Naive thymus-derived CD4-positive, alpha-beta T cell (primary cell): ENCODE data around the gene GPHA2. TPM values are rescaled to one million over a fixed set of nuclear protein-coding genes. Genes with fewer than 3 reads are reported as not detected.
A peak's percentile ranks its signal among the peaks of the same experiment; 100 is the strongest.

Source experiments
- ATAC-seq: fragments of 150-1000 bp; cut with Tn5 transposase; 2 replicates; pipeline ENCODE4 v1.10.0; 2021; ENCODE audit warnings: mild to moderate bottlenecking, moderate library complexity
- CTCF ChIA-PET: fragments of 350-600 bp; sonication (Branson Sonifier 250); formaldehyde crosslinking; loops from one replicate; lab custom pipeline; 2021; ENCODE audit warnings: antibody characterized with exemption; lab: Charles Lee
- POLR2A ChIA-PET: fragments of 350-600 bp; sonication (Branson Sonifier 250); formaldehyde crosslinking; loops from one replicate; lab custom pipeline; 2021; ENCODE audit warnings: antibody characterized with exemption, inconsistent platforms; lab: Charles Lee
- DNase-seq, 9 donors: peaks; one replicate each; pipeline versions ENCODE4 v3.0.0 to v3.0.0-alpha.2; 2020 to 2022; ENCODE audit warnings: mixed read lengths in 1 of 9
- H3K27ac ChIP-seq: one replicate; pipeline ENCODE4 v1.7.0; 2013; ENCODE audit warnings: mild to moderate bottlenecking, low read depth, low read length, moderate library complexity
- H3K27me3 ChIP-seq, 2 donors: one replicate each; pipeline ENCODE4 v1.7.0; 2013; ENCODE audit warnings: low read length in 2 of 2, mild to moderate bottlenecking in 2 of 2, moderate library complexity in 2 of 2; ENCODE audit not compliant: control insufficient read depth in 2 of 2, insufficient read depth in 2 of 2
- H3K36me3 ChIP-seq, 3 experiments: 1 replicate in 2 of 3; 2 replicates in 1 of 3; pipeline ENCODE4 v1.7.0; 2013; ENCODE audit warnings: low read length in 3 of 3, mild to moderate bottlenecking in 3 of 3, moderate library complexity in 1 of 3; ENCODE audit not compliant: insufficient read depth in 3 of 3, control insufficient read depth in 2 of 3
- H3K4me1 ChIP-seq, 2 donors: one replicate each; pipeline ENCODE4 v1.7.0; 2013; ENCODE audit warnings: low read length in 2 of 2, mild to moderate bottlenecking in 2 of 2, moderate library complexity in 1 of 2; ENCODE audit not compliant: control insufficient read depth in 2 of 2, insufficient read depth in 2 of 2
- H3K4me3 ChIP-seq: 2 replicates; pipeline ENCODE4 v1.7.0; 2013; ENCODE audit warnings: mild to moderate bottlenecking, low read length
- H3K9me3 ChIP-seq, 3 experiments: 1 replicate in 2 of 3; 2 replicates in 1 of 3; pipeline ENCODE4 v1.7.0; 2013; ENCODE audit warnings: low read length in 3 of 3; ENCODE audit not compliant: control insufficient read depth in 2 of 3
- H3K27ac Mint-ChIP-seq, 9 donors: one replicate each; pipeline ENCODE4 v1.8.0; 2020 to 2022; ENCODE audit warnings: mixed read lengths in 9 of 9, mild to moderate bottlenecking in 8 of 9, moderate library complexity in 5 of 9, inconsistent platforms in 2 of 9
- H3K27me3 Mint-ChIP-seq, 5 donors: one replicate each; pipeline ENCODE4 v1.8.0; 2021 to 2022; ENCODE audit warnings: mixed read lengths in 5 of 5, mild to moderate bottlenecking in 1 of 5
- H3K36me3 Mint-ChIP-seq, 5 donors: one replicate each; pipeline ENCODE4 v1.8.0; 2020 to 2022; ENCODE audit warnings: mixed read lengths in 5 of 5, mild to moderate bottlenecking in 3 of 5, inconsistent platforms in 1 of 5
- H3K4me1 Mint-ChIP-seq, 7 donors: one replicate each; pipeline ENCODE4 v1.8.0; 2020 to 2022; ENCODE audit warnings: mixed read lengths in 7 of 7, mild to moderate bottlenecking in 3 of 7, inconsistent platforms in 1 of 7
- H3K4me3 Mint-ChIP-seq, 10 donors: one replicate each; pipeline ENCODE4 v1.8.0; 2020 to 2022; ENCODE audit warnings: mild to moderate bottlenecking in 10 of 10, mixed read lengths in 10 of 10, moderate library complexity in 6 of 10, inconsistent platforms in 2 of 10
- H3K9me3 Mint-ChIP-seq, 11 donors: one replicate each; pipeline ENCODE4 v1.8.0; 2020 to 2022; ENCODE audit warnings: mixed read lengths in 11 of 11, mild to moderate bottlenecking in 4 of 11, inconsistent platforms in 1 of 11, moderate library complexity in 1 of 11
- intact Hi-C, 2 donors: fragments of 100-400 bp; cut with micrococcal nuclease; formaldehyde crosslinking; loops; one replicate each; pipeline ENCODE4 v1.15.1; 2023
- microRNA-seq: library from miRNA; unstranded; fragments of <30 nt; microRNA quantifications from one replicate; pipeline ENCODE4 v1.2.0, GENCODE V29; 2022; ENCODE audit warnings: borderline microRNAs expressed
- polyA plus RNA-seq, 2 donors: library from polyadenylated mRNA; unstranded; fragments of 300-500 nt; fragmentation: Illumina TruSeq; gene quantifications; one replicate each; pipeline ENCODE4 v1.2.3, GENCODE V29; 2021
- total RNA-seq, 6 experiments: library from RNA in 5 of 6; stranded (reverse) in 5 of 6; gene quantifications; 1 replicate in 5 of 6; 2 replicates in 1 of 6; pipeline ENCODE4 v1.2.3 and lab custom pipeline; 2021 to 2026

The GPHA2 gene
- total and polyA plus RNA-seq, 7 experiments from 2014 or later: 0.48 TPM; not detected in 6

GRCh38 chr11:64887757-64888405 is 47.8 kb downstream of the GPHA2 start:
- peak; percentile 92 for ATAC-seq
- Histone ChIP-seq H3K9me3 (no peaks in the 10 kb centered on the region), H3K36me3 (no peaks in the 10 kb centered on the region), H3K27me3 (no peaks in the 10 kb centered on the region), H3K27ac (peak overlapping the region; percentile 49), H3K4me1 (peaks cover 15 to 21% of the 10 kb centered on the region in 2 donors), H3K4me3 (peak overlapping the region; percentile 50)
- ChIA-PET POLR2A (interaction anchor here (0.7 to 26.0 kb wide), 7 partner anchors 10 to 1883 kb away, joined by 3 to 1324 read pairs (median 4); partner anchors contain the start of genes ARL2, CDC42BPG, EHD1 and RASGRP2), CTCF (interaction anchor here (1.0 to 30.3 kb wide), 4 partner anchors 8 to 32 kb away, joined by 3 to 945 read pairs (median 8); partner anchors contain the start of genes CDC42BPG and EHD1)
- peak; percentile 74 to 94 (median 84) for DNase-seq
- H3K36me3 Mint-ChIP-seq: no peaks in the 10 kb centered on the region
- peaks cover 20 to 32% (median 28%) of the 10 kb centered on the region in 7 donors for H3K4me1 Mint-ChIP-seq
- peaks cover 0 to 4% (median 0%) of the 10 kb centered on the region in 11 donors for H3K9me3 Mint-ChIP-seq
- H3K4me3 Mint-ChIP-seq: peak overlapping the region; percentile 15 to 89 (median 80)
- intact Hi-C loops: loop anchor here (1.0 kb wide), 3 partner anchors 10 to 41 kb away; partner anchors contain the start of gene EHD1 (in 2 of the 2)
- peak overlapping the region in 8 of 9 donors; percentile 51 to 95 (median 85) for H3K27ac Mint-ChIP-seq
- no peaks in the 10 kb centered on the region for H3K27me3 Mint-ChIP-seq

GRCh38 chr11:64887234-64887756 is 48.4 kb downstream of the GPHA2 start:
- ChIA-PET CTCF (interaction anchor here (0.6 to 30.3 kb wide), 4 partner anchors 9 to 178 kb away, joined by 3 to 945 read pairs (median 8); partner anchors contain the start of genes CDC42BPG and EHD1), POLR2A (interaction anchor here (0.7 to 26.0 kb wide), 6 partner anchors 10 to 248 kb away, joined by 3 to 1324 read pairs (median 4); partner anchors contain the start of genes ARL2, CDC42BPG, EHD1 and RASGRP2)
- Histone ChIP-seq H3K27ac (no peak overlapping the region), H3K27me3 (no peaks in the 10 kb centered on the region), H3K4me3 (no peak overlapping the region), H3K36me3 (no peaks in the 10 kb centered on the region), H3K4me1 (peaks cover 15 to 21% of the 10 kb centered on the region in 2 donors), H3K9me3 (no peaks in the 10 kb centered on the region)
- DNase-seq: no peak
- H3K4me1 Mint-ChIP-seq: peaks cover 20 to 32% (median 28%) of the 10 kb centered on the region in 7 donors
- peaks cover 0 to 4% (median 0%) of the 10 kb centered on the region in 11 donors for H3K9me3 Mint-ChIP-seq
- H3K27ac Mint-ChIP-seq: peak overlapping the region in 7 of 9 donors; percentile 57 to 87 (median 80)
- no peaks in the 10 kb centered on the region for H3K27me3 Mint-ChIP-seq
- ATAC-seq: no peak
- intact Hi-C loops: no loop called here
- no peaks in the 10 kb centered on the region for H3K36me3 Mint-ChIP-seq
- peak overlapping the region in 7 of 10 donors; percentile 15 to 68 (median 54) for H3K4me3 Mint-ChIP-seq

- Mint-ChIP-seq H3K27ac (peak overlapping the region; percentile 14 to 81 (median 71)), H3K36me3 (no peaks in the 10 kb centered on the region), H3K9me3 (no peaks in the 10 kb centered on the region), H3K4me3 (peak overlapping the region in 6 of 10 donors; percentile 1 to 35 (median 15)), H3K4me1 (peaks cover 27 to 41% (median 37%) of the 10 kb centered on the region in 7 donors), H3K27me3 (no peaks in the 10 kb centered on the region)
- ATAC-seq: peak; percentile 81
- Histone ChIP-seq H3K27ac (peak overlapping the region; percentile 49), H3K4me1 (peaks cover 21 to 27% of the 10 kb centered on the region in 2 donors), H3K4me3 (no peak overlapping the region), H3K9me3 (no peaks in the 10 kb centered on the region), H3K36me3 (no peaks in the 10 kb centered on the region), H3K27me3 (no peaks in the 10 kb centered on the region)
- intact Hi-C loops: no loop called here
- CTCF ChIA-PET: interaction anchor here (0.6 to 30.3 kb wide), 2 partner anchors 29 to 121 kb away, joined by 3 to 945 read pairs; partner anchors contain the start of gene CDC42BPG
- POLR2A ChIA-PET: interaction anchor here (0.6 to 26.0 kb wide), 7 partner anchors 10 to 110 kb away, joined by 3 to 1324 read pairs (median 5); partner anchors contain the start of gene CDC42BPG
- DNase-seq: peak in 2 of 9 donors; percentile 51 to 63
These were observed 50.1 kb downstream of the GPHA2 start for GRCh38 chr11:64885367-64886286.

Small RNA genes lying within 50 kb of the gene (microRNA-seq; reads per million reads assigned to microRNA genes)
- gene MIR6749 (not detected), gene MIR6750 (not detected)

Other genes with a start within 250 kb of the GPHA2 start
- under 1 TPM in 3 of 5 experiments, not detected in 2; 0.07 to 0.71 (median 0.27) TPM for gene NRXN2, start 212.7 kb downstream of the GPHA2 start, total RNA-seq
- gene NRXN2, start 212.7 kb downstream of the GPHA2 start, polyA plus RNA-seq: not detected
- gene RASGRP2, start 191.8 kb downstream of the GPHA2 start, total RNA-seq: 100 to 1,000 TPM; 211 to 697 (median 654) TPM
- gene RASGRP2, start 191.8 kb downstream of the GPHA2 start, polyA plus RNA-seq: 100 to 1,000 TPM; 197 to 312 TPM
- gene PYGM, start 175.9 kb downstream of the GPHA2 start, total RNA-seq: 10 to 100 TPM in 4 of 5 experiments, 1 to 10 TPM in 1; 8.0 to 16.2 (median 13.9) TPM
- under 1 TPM; 0.26 to 0.64 TPM for gene PYGM, start 175.9 kb downstream of the GPHA2 start, polyA plus RNA-seq
- gene SF1, start 157.4 kb downstream of the GPHA2 start, total RNA-seq: 1,000 to 10,000 TPM in 2 of 5 experiments, 100 to 1,000 TPM in 3; 462 to 1,612 (median 904) TPM
- gene SF1, start 157.4 kb downstream of the GPHA2 start, polyA plus RNA-seq: 100 to 1,000 TPM; 101 to 155 TPM
- 100 to 1,000 TPM in 2 of 5 experiments, 10 to 100 TPM in 3; 75.2 to 130 (median 84.3) TPM for gene MAP4K2, start 132.7 kb downstream of the GPHA2 start, total RNA-seq
- 10 to 100 TPM; 40.7 to 63.0 TPM for gene MAP4K2, start 132.7 kb downstream of the GPHA2 start, polyA plus RNA-seq
- gene MEN1, start 125.3 kb downstream of the GPHA2 start, total RNA-seq: 10 to 100 TPM; 25.7 to 46.4 (median 38.0) TPM
- gene MEN1, start 125.3 kb downstream of the GPHA2 start, polyA plus RNA-seq: 10 to 100 TPM; 33.8 to 54.9 TPM
- gene CDC42BPG, start 91.2 kb downstream of the GPHA2 start, total RNA-seq: 1 to 10 TPM in 4 of 5 experiments, under 1 TPM in 1; 0.22 to 9.2 (median 8.1) TPM
- gene CDC42BPG, start 91.2 kb downstream of the GPHA2 start, polyA plus RNA-seq: under 1 TPM; 0.27 to 0.47 TPM
- gene EHD1, start 57.3 kb downstream of the GPHA2 start, total RNA-seq: 100 to 1,000 TPM; 124 to 263 (median 208) TPM
- 100 to 1,000 TPM; 102 to 141 TPM for gene EHD1, start 57.3 kb downstream of the GPHA2 start, polyA plus RNA-seq
- 100 to 1,000 TPM in 1 of 5 experiments, 10 to 100 TPM in 4; 30.6 to 105 (median 36.2) TPM for gene ATG2A, start 18.7 kb downstream of the GPHA2 start, total RNA-seq
- 1 to 10 TPM; 3.4 to 5.2 TPM for gene ATG2A, start 18.7 kb downstream of the GPHA2 start, polyA plus RNA-seq
- gene PPP2R5B, start 11.2 kb downstream of the GPHA2 start, total RNA-seq: 10 to 100 TPM; 11.9 to 19.1 (median 18.8) TPM
- 1 to 10 TPM; 4.5 to 7.5 TPM for gene PPP2R5B, start 11.2 kb downstream of the GPHA2 start, polyA plus RNA-seq
- gene MAJIN, start 36.2 kb upstream of the GPHA2 start, total RNA-seq: 1 to 10 TPM in 1 of 5 experiments, under 1 TPM in 3, not detected in 1; 0.48 to 1.1 (median 0.85) TPM
- gene MAJIN, start 36.2 kb upstream of the GPHA2 start, polyA plus RNA-seq: 1 to 10 TPM in 1 of 2 donors, not detected in 1; 1.2 TPM
- gene BATF2, start 61.1 kb upstream of the GPHA2 start, total RNA-seq: under 1 TPM in 1 of 5 experiments, not detected in 4; 0.39 TPM
- gene BATF2, start 61.1 kb upstream of the GPHA2 start, polyA plus RNA-seq: not detected
- gene ARL2, start 78.3 kb upstream of the GPHA2 start, total RNA-seq: 10 to 100 TPM; 22.6 to 60.8 (median 32.2) TPM
- gene ARL2, start 78.3 kb upstream of the GPHA2 start, polyA plus RNA-seq: 10 to 100 TPM; 90.0 to 96.1 TPM
- gene SNX15, start 91.5 kb upstream of the GPHA2 start, total RNA-seq: 10 to 100 TPM; 13.1 to 29.0 (median 21.7) TPM
- 10 to 100 TPM; 13.7 to 15.7 TPM for gene SNX15, start 91.5 kb upstream of the GPHA2 start, polyA plus RNA-seq
- gene SAC3D1, start 105.3 kb upstream of the GPHA2 start, total RNA-seq: 10 to 100 TPM in 1 of 5 experiments, 1 to 10 TPM in 4; 2.7 to 18.2 (median 8.6) TPM
- 10 to 100 TPM; 11.5 to 17.2 TPM for gene SAC3D1, start 105.3 kb upstream of the GPHA2 start, polyA plus RNA-seq
- 10 to 100 TPM; 12.2 to 23.4 (median 18.8) TPM for gene NAALADL1, start 122.7 kb upstream of the GPHA2 start, total RNA-seq
- 10 to 100 TPM; 18.6 to 25.3 TPM for gene NAALADL1, start 122.7 kb upstream of the GPHA2 start, polyA plus RNA-seq
- 10 to 100 TPM in 1 of 5 experiments, 1 to 10 TPM in 1, under 1 TPM in 3; 0.56 to 68.1 (median 0.81) TPM for gene CDCA5, start 148.1 kb upstream of the GPHA2 start, total RNA-seq
- gene CDCA5, start 148.1 kb upstream of the GPHA2 start, polyA plus RNA-seq: under 1 TPM; 0.31 to 0.47 TPM
- gene ZFPL1, start 148.3 kb upstream of the GPHA2 start, total RNA-seq: 10 to 100 TPM; 29.9 to 53.0 (median 49.3) TPM
- gene ZFPL1, start 148.3 kb upstream of the GPHA2 start, polyA plus RNA-seq: 10 to 100 TPM; 24.2 to 30.9 TPM
- gene VPS51, start 160.3 kb upstream of the GPHA2 start, total RNA-seq: 100 to 1,000 TPM; 159 to 269 (median 256) TPM
- 100 to 1,000 TPM; 106 to 130 TPM for gene VPS51, start 160.3 kb upstream of the GPHA2 start, polyA plus RNA-seq
- 10 to 100 TPM; 21.6 to 37.8 (median 30.8) TPM for gene TM7SF2, start 176.0 kb upstream of the GPHA2 start, total RNA-seq
- gene TM7SF2, start 176.0 kb upstream of the GPHA2 start, polyA plus RNA-seq: 10 to 100 TPM; 15.0 to 21.1 TPM
- gene ZNHIT2, start 181.8 kb upstream of the GPHA2 start, total RNA-seq: 10 to 100 TPM in 4 of 5 experiments, 1 to 10 TPM in 1; 9.9 to 18.2 (median 11.3) TPM
- gene ZNHIT2, start 181.8 kb upstream of the GPHA2 start, polyA plus RNA-seq: 10 to 100 TPM; 29.9 to 35.6 TPM
- gene FAU, start 186.2 kb upstream of the GPHA2 start, total RNA-seq: 1,000 to 10,000 TPM; 1,053 to 1,849 (median 1,722) TPM
- gene FAU, start 186.2 kb upstream of the GPHA2 start, polyA plus RNA-seq: 1,000 to 10,000 TPM; 1,055 to 1,372 TPM
- 10 to 100 TPM; 38.1 to 65.5 (median 51.9) TPM for gene MRPL49, start 186.4 kb upstream of the GPHA2 start, total RNA-seq
- 100 to 1,000 TPM in 1 of 2 donors, 10 to 100 TPM in 1; 93.7 to 102 TPM for gene MRPL49, start 186.4 kb upstream of the GPHA2 start, polyA plus RNA-seq
- gene SYVN1, start 198.6 kb upstream of the GPHA2 start, total RNA-seq: 10 to 100 TPM; 61.0 to 84.6 (median 67.9) TPM
- 10 to 100 TPM in 1 of 2 donors, 1 to 10 TPM in 1; 8.6 to 15.0 TPM for gene SYVN1, start 198.6 kb upstream of the GPHA2 start, polyA plus RNA-seq
- not detected for gene SPDYC, start 234.3 kb upstream of the GPHA2 start, total RNA-seq
- not detected for gene SPDYC, start 234.3 kb upstream of the GPHA2 start, polyA plus RNA-seq
- 100 to 1,000 TPM in 3 of 5 experiments, 10 to 100 TPM in 2; 93.6 to 195 (median 130) TPM for gene CAPN1, start 246.0 kb upstream of the GPHA2 start, total RNA-seq
- gene CAPN1, start 246.0 kb upstream of the GPHA2 start, polyA plus RNA-seq: 10 to 100 TPM; 73.1 to 78.8 TPM